NT2/D1 (cell line): ENCODE measurements around the gene SPDL1.

Experiments used
- SUZ12 ChIP-seq: IDR thresholded peaks from 2 replicates; pipeline ENCODE4 v1.6.1; 2011; ENCODE audit not compliant: insufficient read length, insufficient read depth; ENCODE audit errors: extremely low read depth
- YY1 ChIP-seq: IDR thresholded peaks from 2 replicates; pipeline ENCODE4 v1.6.1; 2011; ENCODE audit not compliant: insufficient read length, insufficient read depth
- ZNF274 ChIP-seq: IDR thresholded peaks from 2 replicates; pipeline ENCODE4 v1.6.1; 2011; ENCODE audit warnings: mild to moderate bottlenecking, low read depth, low read length

GRCh38 chr5:169606279-169606678, 22.7 kb downstream of the SPDL1 start:
- TF ChIP-seq ZNF274 (no peak), YY1 (no peak), SUZ12 (no peak)
